GM12878 (cell line): ENCODE results near the gene RPS6KA3. TPM values are rescaled to one million over a fixed set of nuclear protein-coding genes. Genes with fewer than 3 reads are reported as not detected.
A peak's percentile ranks its signal among the peaks of the same experiment; 100 is the strongest.

Experiments used
- ATAC-seq: fragments of 200-7000 bp; cut with Tn5 transposase; 3 replicates; pipeline ENCODE4 v1.9.1; 2020; ENCODE audit warnings: mild to moderate bottlenecking, moderate library complexity
- Bru-seq: library from RNA; stranded (reverse); fragments of 400-500 nt; gene quantifications from one replicate; lab custom pipeline; 2021; lab: Mats Ljungman, UMichigan
- BruChase-seq, 2 experiments: library from RNA; stranded (reverse); fragments of 400-500 nt; gene quantifications; one replicate each; lab custom pipeline; 2021; lab: Mats Ljungman, UMichigan
- BruUV-seq: library from RNA; stranded (reverse); fragments of 400-500 nt; replicated peaks from 2 replicates; lab custom pipeline; 2021; lab: Mats Ljungman, UMichigan
- CTCF ChIA-PET: fragments of 300-600 bp; sonication (Branson Sonifier 250); formaldehyde crosslinking; extraction: SDS; loops from one replicate; lab custom pipeline; 2021; ENCODE audit warnings: inconsistent platforms; lab: Yijun Ruan, JAX
- POLR2A ChIA-PET: fragments of 350-600 bp; formaldehyde crosslinking; extraction: SDS; loops from one replicate; lab custom pipeline; 2021; ENCODE audit warnings: inconsistent platforms; lab: Charles Lee
- RAD21 ChIA-PET: fragments of 300-600 bp; sonication (Branson Sonifier 250); formaldehyde crosslinking; loops from one replicate; lab custom pipeline; 2023; ENCODE audit warnings: antibody characterized with exemption; ENCODE audit not compliant: unreplicated experiment; lab: Charles Lee
- SMC1A ChIA-PET: fragments of 300-600 bp; sonication (Branson Sonifier 250); formaldehyde crosslinking; loops from one replicate; lab custom pipeline; 2023; ENCODE audit not compliant: unreplicated experiment, uncharacterized antibody; lab: Charles Lee
- DNase-seq: peaks from one replicate; pipeline ENCODE4 v3.0.0-alpha.2; 2011; ENCODE audit warnings: low read depth, low spot score
- FAIRE-seq: peaks from 3 replicates; lab custom pipeline; 2011; peaks lifted over from hg19 to GRCh38; lab: Jason Lieb, UNC
- H2AFZ ChIP-seq: 2 replicates; pipeline ENCODE4 v1.6.0; 2011; ENCODE audit warnings: low read depth, low read length, control low read depth; ENCODE audit not compliant: control insufficient read depth
- H3K27ac ChIP-seq: 2 replicates; pipeline ENCODE4 v1.5.1; 2011; ENCODE audit warnings: control low read depth; ENCODE audit not compliant: control insufficient read depth, insufficient read depth
- H3K27me3 ChIP-seq, 2 experiments: replicated peaks in 1 of 2; 2 replicates each; pipeline versions ENCODE4 v1.6.0 to v1.6.1; 2011; ENCODE audit warnings: low read length in 1 of 2; ENCODE audit not compliant: control insufficient read depth in 2 of 2, insufficient read depth in 2 of 2
- H3K36me3 ChIP-seq, 2 experiments: 2 replicates each; pipeline ENCODE4 v1.5.1; 2011; ENCODE audit warnings: low read length in 1 of 2; ENCODE audit not compliant: control insufficient read depth in 2 of 2, insufficient read depth in 2 of 2
- H3K4me1 ChIP-seq: 2 replicates; pipeline ENCODE4 v1.6.1; 2011; ENCODE audit warnings: mild to moderate bottlenecking, low read length, moderate library complexity, mixed read lengths; ENCODE audit not compliant: control insufficient read depth, insufficient read depth
- H3K4me2 ChIP-seq: 2 replicates; pipeline ENCODE4 v1.6.0; 2011; ENCODE audit warnings: control low read depth; ENCODE audit not compliant: control insufficient read depth, insufficient read depth
- H3K4me3 ChIP-seq: fragments of 200-600 bp; sonication (generic); 2 replicates; pipeline ENCODE4 v1.5.1; 2016
- H3K79me2 ChIP-seq: 2 replicates; pipeline ENCODE4 v1.6.0; 2011; ENCODE audit warnings: low read length; ENCODE audit not compliant: control insufficient read depth, insufficient read depth
- H3K9ac ChIP-seq: 2 replicates; pipeline ENCODE4 v1.8.0; 2011; ENCODE audit warnings: low read length, control low read depth, mixed read lengths; ENCODE audit not compliant: control insufficient read depth, insufficient read depth
- H3K9me3 ChIP-seq: replicated peaks from 3 replicates; pipeline ENCODE4 v1.5.1; 2011; ENCODE audit warnings: mild to moderate bottlenecking, low read length; ENCODE audit not compliant: control insufficient read depth, insufficient read depth
- H4K20me1 ChIP-seq: 2 replicates; pipeline ENCODE4 v1.6.0; 2011; ENCODE audit not compliant: control insufficient read depth, insufficient read depth
- ATF3 ChIP-seq: IDR thresholded peaks from 2 replicates; pipeline ENCODE4 v1.6.1; 2011; ENCODE audit warnings: low read depth, mild to moderate bottlenecking, low read length, moderate library complexity, borderline replicate concordance; ENCODE audit errors: extremely low read depth
- CHD2 ChIP-seq: IDR thresholded peaks from 2 replicates; pipeline ENCODE4 v1.6.1; 2011; ENCODE audit warnings: low read depth, low read length, improper control_type of control experiment, borderline replicate concordance
- CREB1 ChIP-seq: IDR thresholded peaks from 2 replicates; pipeline ENCODE4 v1.6.1; 2012; ENCODE audit warnings: low read depth, mild to moderate bottlenecking, inconsistent platforms
- HDAC2 ChIP-seq: fragments of 200-600 bp; sonication (generic); IDR thresholded peaks from 2 replicates; pipeline ENCODE4 v1.6.1; 2017
- KDM1A ChIP-seq: fragments of 200-600 bp; sonication (generic); IDR thresholded peaks from 2 replicates; pipeline ENCODE4 v1.6.1; 2016; ENCODE audit warnings: borderline replicate concordance
- MEF2A ChIP-seq: IDR thresholded peaks from 2 replicates; pipeline ENCODE4 v1.6.1; 2011; ENCODE audit warnings: low read depth, mild to moderate bottlenecking, low read length, moderate library complexity; ENCODE audit not compliant: insufficient read depth
- MYC ChIP-seq: IDR thresholded peaks from 2 replicates; pipeline ENCODE4 v1.6.1; 2011; ENCODE audit warnings: mild to moderate bottlenecking, low read length, moderate library complexity, inconsistent platforms; ENCODE audit not compliant: insufficient read depth, insufficient replicate concordance, insufficient read length, severe bottlenecking
- NFYA ChIP-seq: IDR thresholded peaks from 2 replicates; pipeline ENCODE4 v1.6.1; 2011; ENCODE audit warnings: low read depth, mild to moderate bottlenecking, low read length, improper control_type of control experiment, borderline replicate concordance
- PAX8 ChIP-seq: fragments of 450-650 bp; IDR thresholded peaks from 2 replicates; pipeline ENCODE4 v1.6.1; 2017; ENCODE audit warnings: mild to moderate bottlenecking, moderate library complexity
- POU2F2 ChIP-seq: IDR thresholded peaks from 3 replicates; pipeline ENCODE4 v1.6.1; 2011; ENCODE audit warnings: low read depth, mild to moderate bottlenecking, low read length, borderline replicate concordance
- RAD51 ChIP-seq: fragments of 450-650 bp; IDR thresholded peaks from 2 replicates; pipeline ENCODE4 v1.6.1; 2016; ENCODE audit warnings: moderate library complexity, mild to moderate bottlenecking, inconsistent platforms
- RBBP5 ChIP-seq: fragments of 200-600 bp; sonication (generic); conservative IDR thresholded peaks from 2 replicates; pipeline ENCODE4 v1.6.1; 2016
- RCOR1 ChIP-seq: conservative IDR thresholded peaks from 2 replicates; pipeline ENCODE4 v1.6.1; 2012; ENCODE audit warnings: low read depth, low read length, improper control_type of control experiment
- RFX5 ChIP-seq: IDR thresholded peaks from 2 replicates; pipeline ENCODE4 v1.6.1; 2011; ENCODE audit warnings: low read depth, low read length, improper control_type of control experiment
- SRF ChIP-seq, 2 experiments: IDR thresholded peaks; 2 replicates each; pipeline ENCODE4 v1.6.1; 2011; ENCODE audit warnings: low read depth in 2 of 2, low read length in 2 of 2, mild to moderate bottlenecking in 1 of 2, moderate library complexity in 1 of 2
- TCF12 ChIP-seq: IDR thresholded peaks from 2 replicates; pipeline ENCODE4 v1.6.1; 2011; ENCODE audit warnings: low read depth, mild to moderate bottlenecking, low read length
- USF2 ChIP-seq: IDR thresholded peaks from 2 replicates; pipeline ENCODE4 v1.6.1; 2011; ENCODE audit warnings: low read depth, low read length, improper control_type of control experiment, borderline replicate concordance
- ZBED1 ChIP-seq: IDR thresholded peaks from 2 replicates; pipeline ENCODE4 v1.6.1; 2016; ENCODE audit warnings: borderline replicate concordance
- ZNF207 ChIP-seq: fragments of 450-650 bp; IDR thresholded peaks from 2 replicates; pipeline ENCODE4 v1.6.1; 2014; ENCODE audit warnings: antibody characterized with exemption, mild to moderate bottlenecking, borderline replicate concordance
- ZNF622 ChIP-seq: fragments of 450-650 bp; IDR thresholded peaks from 2 replicates; pipeline ENCODE4 v1.6.1; 2017; ENCODE audit warnings: mild to moderate bottlenecking, inconsistent platforms
- WGBS: methylation state at CpG from one replicate; pipeline ENCODE4 v1.1.6; 2016; ENCODE audit warnings: low lambda C conversion rate; ENCODE audit not compliant: insufficient replicate concordance, insufficient coverage; ENCODE audit errors: missing lambda C conversion rate; 5-methylcytosine and 5-hydroxymethylcytosine counted together
- in situ Hi-C: fragments of 300-500 bp; cut with MboI; formaldehyde crosslinking; loops from 9 replicates; pipeline ENCODE4 v1.14.3; 2018; ENCODE audit warnings: mixed read lengths
- intact Hi-C: fragments of 100-400 bp; cut with micrococcal nuclease; formaldehyde crosslinking; loops from one replicate; pipeline ENCODE4 v1.14.2; 2022; ENCODE audit not compliant: unreplicated experiment
- long read RNA-seq, 2 experiments: library from polyadenylated mRNA; unstranded; transcript quantifications; one replicate each; pipeline ENCODE4 v2.0.0, GENCODE V29; 2019 to 2020
- polyA minus RNA-seq, 3 experiments: library from RNA; depleted of rRNA, polyadenylated mRNA; stranded (reverse); fragments of >200 nt; gene quantifications; 2 replicates each; pipeline ENCODE4 v1.2.3, GENCODE V29; 2011
- polyA plus RNA-seq, 11 experiments: library from polyadenylated mRNA; depleted of rRNA in 4 of 11; unstranded in 6 of 11; stranded (reverse) in 5 of 11; fragments of >200 nt; fragmentation: Nextera tagmentation in 4 of 11; fragmentation: Illumina TruSeq in 1 of 11; extraction: Ambion mirVana in 4 of 11; extraction: Trizol in 1 of 11; gene quantifications; 1 replicate in 1 of 11; 2 replicates in 10 of 11; pipeline versions ENCODE4 v1.2.1 to v1.2.3, GENCODE V29; 2011 to 2016; ENCODE audit warnings: inconsistent platforms in 2 of 11, missing spikeins in 2 of 11, low read depth in 1 of 11
- total RNA-seq, 4 experiments: library from RNA; depleted of rRNA in 3 of 4; stranded (reverse); fragments of >200 nt in 3 of 4; fragmentation: Illumina TruSeq in 1 of 4; extraction: Trizol in 1 of 4; gene quantifications; 2 replicates each; pipeline versions ENCODE4 v1.2.1 to v1.2.3, GENCODE V29; 2013 to 2021

The RPS6KA3 gene
- total RNA-seq (2013; cell fraction: nucleolus; rRNA removed), result 35.9 and 36.5 TPM in 2 replicates
- total RNA-seq (2014; rRNA removed) (15.9 and 17.8 TPM in 2 replicates), total RNA-seq (2014; rRNA removed; fragmentation: Illumina TruSeq; extraction: Trizol) (19.6 and 19.9 TPM in 2 replicates), total RNA-seq (2021) (17.7 and 20.9 TPM in 2 replicates), polyA plus RNA-seq (2011; rRNA removed) (35.6 and 50.8 TPM in 2 replicates), polyA plus RNA-seq (2014; fragmentation: Illumina TruSeq; extraction: Trizol) (20.3 and 26.7 TPM in 2 replicates), polyA plus RNA-seq (2014; fragmentation: Nextera tagmentation; extraction: Ambion mirVana) (1 to 10 TPM; 5.2 to 9.1 TPM), polyA plus RNA-seq (2014; rRNA removed) (12.6 and 15.7 TPM in 2 replicates), polyA plus RNA-seq (2016; fragmentation: Nextera tagmentation; extraction: Ambion mirVana) (1 to 10 TPM; 2.8 to 3.1 TPM), polyA minus RNA-seq (2011; rRNA and poly(A)+ RNA removed) (39.8 and 58.8 TPM in 2 replicates), Bru-seq, nascent RNA (percentile 80 among the genes with signal in this experiment), BruChase-seq, experiment 1, labeled RNA remaining after a 6-hour chase (percentile 80 among the genes with signal in this experiment), BruChase-seq, experiment 2, labeled RNA remaining after a 2-hour chase (percentile 80 among the genes with signal in this experiment)
- polyA plus RNA-seq (2011; ENCODE audit: low read depth), result 6.1 TPM
- 19.7 and 19.9 TPM in 2 replicates for polyA plus RNA-seq (2011; cell fraction: cytosol; rRNA removed)
- 14.2 and 17.2 TPM in 2 replicates for polyA plus RNA-seq (2011; cell fraction: nucleus; rRNA removed)
- 9.3 and 12.8 TPM in 2 replicates for polyA plus RNA-seq (2012)
- polyA minus RNA-seq (2011; cell fraction: cytosol; rRNA and poly(A)+ RNA removed), result 16.7 TPM in 2 replicates
- 5.7 and 9.7 TPM in 2 replicates for polyA minus RNA-seq (2011; cell fraction: nucleus; rRNA and poly(A)+ RNA removed)
- long read RNA-seq, experiment 1, partial matches to known transcripts, result 2 of 2 reads
- long read RNA-seq, experiment 1, other reads (novel, unspliced or antisense), result 0 of 2 reads
- long read RNA-seq, experiment 2, partial matches to known transcripts, result 6 of 8 reads
- long read RNA-seq, experiment 2, other reads (novel, unspliced or antisense), result 0 of 8 reads

DNA sequence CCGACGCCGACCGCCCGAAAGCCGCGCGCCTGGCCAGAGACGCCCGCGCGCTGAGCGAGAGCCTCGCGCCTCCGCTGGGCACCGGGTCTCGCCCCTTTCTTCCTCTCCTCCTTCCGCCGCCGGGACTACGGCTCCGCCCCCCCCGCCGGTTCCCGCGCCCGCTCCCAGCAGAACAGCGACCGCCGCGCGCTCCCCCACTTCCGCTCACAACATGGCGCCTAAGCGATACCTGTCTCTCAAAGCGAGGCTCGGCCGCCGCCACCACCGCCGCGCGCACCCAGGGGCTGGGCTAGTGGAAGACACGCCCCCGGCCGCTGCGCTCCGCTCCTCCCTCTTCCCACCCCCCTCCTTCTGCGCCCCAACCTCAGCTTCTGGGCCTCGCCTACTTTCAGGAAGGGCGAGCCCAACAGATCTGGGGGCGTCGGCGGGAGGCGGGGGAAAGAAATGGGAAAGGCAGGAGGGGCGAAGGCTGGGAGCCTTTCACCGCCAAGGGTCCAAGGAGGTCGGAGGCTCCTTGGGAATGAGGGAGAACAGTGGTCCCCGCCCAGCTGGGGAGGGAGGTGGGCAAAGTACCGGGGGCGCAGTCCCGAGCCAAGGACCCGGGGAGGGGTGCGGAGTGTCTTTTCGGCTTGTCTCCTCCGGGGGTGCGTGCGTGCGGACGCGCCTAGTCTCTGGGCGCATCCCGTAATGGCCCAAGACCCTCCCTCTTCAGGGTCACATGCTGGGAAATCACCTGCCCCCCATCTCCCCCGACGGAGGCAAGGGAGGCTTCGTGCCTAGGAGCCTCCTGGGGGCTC is at the start of gene RPS6KA3:
Gene RPS6KA3, minus strand, starts transcription at position 100 of the 797 bp plus-strand sequence. CDS start 277 bp downstream, outside the sequence.
- DNase-seq (peak; percentile 44), FAIRE-seq (peak; percentile 75), ATAC-seq (peak; percentile 87)
- Histone ChIP-seq H3K79me2 (peaks cover 33% of the 10 kb centered on the region), H4K20me1 (no peaks in the 10 kb centered on the region), H3K27ac (peak within 1 kb of the TSS; percentile 28), H3K9me3 (no peaks in the 10 kb centered on the region; the same call in 1 of the 3 replicates), H3K9ac (peak within 1 kb of the TSS; percentile 55), H3K4me1 (no peaks in the 10 kb centered on the region), H3K4me3 (peak within 1 kb of the TSS; percentile 70), H3K4me2 (peak within 1 kb of the TSS; percentile 74), H3K36me3 (no peaks in the 10 kb centered on the region), H2AFZ (peak within 1 kb of the TSS; percentile 83), H3K27me3 (peaks cover 2 to 6% of the 10 kb centered on the region in 2 experiments; a peak in 1 of 4 replicates)
- intact Hi-C loops (loop anchor here (5.0 kb wide), 2 partner anchors 55 to 250 kb away; no protein-coding TSS in a partner anchor), in situ Hi-C loops (no loop called here)
- CTCF ChIA-PET, result no interaction called here
- SMC1A ChIA-PET, result no interaction called here
- WGBS, result 38% methylated on average over 31 of the region's 77 CpGs
- POLR2A ChIA-PET, result interaction anchor here (0.6 to 1.1 kb wide), 4 partner anchors 48 to 136 kb away, joined by 3 to 7 read pairs (median 4); no protein-coding TSS in a partner anchor
- BruUV-seq, result no TSS peak
- RAD21 ChIA-PET, result interaction anchor here (0.7 kb wide), 1 partner anchor 30 kb away, joined by 3 read pairs; no protein-coding TSS in a partner anchor
- TF ChIP-seq PAX8 (no peak), KDM1A (no peak), USF2 (peak; percentile 21; the same call in 1 of the 2 replicates), SRF (IDR thresholded peaks at IDR 0.05; ENCODE audit: low read depth in 2 of 2, low read length in 2 of 2) (no peak), HDAC2 (no peak), RAD51 (peak; percentile 70; the same call in 1 of the 2 replicates), TCF12 (no peak), ZNF207 (no peak), RFX5 (no peak), RBBP5 (no peak), NFYA (no peak), CHD2 (no peak), RCOR1 (no peak), ZNF622 (no peak), ZBED1 (no peak), MEF2A (no peak), CREB1 (no peak), POU2F2 (no peak), ATF3 (no peak), MYC (no peak)
